DMS79 treated with DMSO at 0.1 percent for 48 hours (cell line): ENCODE measurements around the gene NAA80.
A peak's percentile ranks its signal among the peaks of the same experiment; 100 is the strongest.

Experiments used
- DNase-seq: peaks from one replicate; lab custom pipeline; 2025; lab: John Stamatoyannopoulos, UW

NAA80 gene, protein sequence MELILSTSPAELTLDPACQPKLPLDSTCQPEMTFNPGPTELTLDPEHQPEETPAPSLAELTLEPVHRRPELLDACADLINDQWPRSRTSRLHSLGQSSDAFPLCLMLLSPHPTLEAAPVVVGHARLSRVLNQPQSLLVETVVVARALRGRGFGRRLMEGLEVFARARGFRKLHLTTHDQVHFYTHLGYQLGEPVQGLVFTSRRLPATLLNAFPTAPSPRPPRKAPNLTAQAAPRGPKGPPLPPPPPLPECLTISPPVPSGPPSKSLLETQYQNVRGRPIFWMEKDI

DNA sequence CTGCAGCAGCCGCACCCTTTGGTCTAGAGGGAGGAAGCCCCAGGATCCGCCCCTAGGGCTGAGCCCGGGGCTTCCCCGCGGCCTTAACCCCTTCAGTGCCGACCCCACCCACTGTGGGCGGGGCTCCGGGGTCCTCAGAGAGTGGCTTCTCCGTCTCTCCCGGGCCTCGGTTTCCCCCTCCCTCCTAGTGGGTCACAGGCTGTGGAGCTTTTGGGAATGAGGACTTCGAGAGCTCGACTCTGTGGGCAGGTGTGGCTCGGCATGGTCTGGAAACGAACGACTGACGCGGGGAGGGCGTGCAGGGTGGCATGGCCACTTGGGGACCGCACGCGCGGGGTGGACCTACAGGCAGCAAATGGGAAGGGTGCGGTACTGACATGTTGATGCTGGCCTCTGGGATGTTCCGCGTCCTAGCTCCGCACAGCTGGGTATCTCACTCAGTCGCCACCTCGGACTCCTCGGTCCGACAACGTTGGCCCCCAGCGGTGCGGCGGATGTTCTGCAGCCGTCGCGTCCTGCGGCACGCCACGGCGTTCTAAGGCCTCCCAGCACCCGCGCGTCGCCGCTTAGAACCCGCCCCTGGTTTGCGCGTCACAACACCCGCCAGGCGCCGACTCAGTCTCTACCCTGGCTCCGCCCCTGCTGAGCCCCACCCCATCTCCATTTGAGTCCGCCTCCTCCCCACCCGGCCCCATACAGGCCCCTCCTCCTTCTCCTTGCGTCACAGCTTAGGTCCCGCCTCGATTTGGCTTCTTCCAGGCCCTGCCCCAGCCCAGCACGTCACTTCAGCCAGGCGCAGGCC lies at the start of gene NAA80, which contains the start of gene HYAL3:
NAA80 (minus strand) TSS at position 570 of the 802 bp plus-strand sequence. CDS start 1,942 bp downstream, outside the sequence.
HYAL3 (minus strand) TSS at position 570 of the 802 bp plus-strand sequence. CDS start 3,803 bp downstream, outside the sequence.
- peak; percentile 88 for DNase-seq

DNA sequence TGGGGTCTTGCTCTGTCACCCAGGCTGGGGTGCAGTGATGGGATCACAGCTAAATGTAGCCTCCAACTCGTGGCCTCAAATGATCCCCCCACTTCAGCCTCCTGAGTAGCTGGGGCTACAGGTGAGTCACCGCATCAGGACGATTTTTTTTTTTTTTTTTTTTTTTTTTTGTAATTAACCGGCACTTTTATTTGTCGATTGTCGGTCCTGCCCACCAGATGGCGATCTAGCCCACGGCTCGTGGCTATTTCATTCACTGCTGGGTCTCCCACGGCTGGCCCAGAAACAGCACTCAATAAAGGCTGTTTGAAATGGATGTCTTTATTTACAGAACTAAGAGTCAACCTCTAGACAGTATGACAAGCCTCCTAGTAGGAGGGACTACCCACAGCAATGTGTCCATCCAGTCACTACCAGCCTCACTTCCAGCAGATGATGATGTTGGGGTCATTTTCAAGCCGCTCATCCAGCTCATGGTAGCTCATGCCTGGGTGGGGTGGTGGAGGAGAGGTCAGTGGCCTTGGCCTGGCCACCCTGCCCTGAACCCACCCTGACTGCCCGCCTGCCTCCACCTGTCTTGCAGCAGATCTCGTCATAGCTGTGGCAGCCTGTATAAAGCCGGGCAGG lies 48.1 kb upstream of the NAA80 start:
- DNase-seq: peak; percentile 31

DNA sequence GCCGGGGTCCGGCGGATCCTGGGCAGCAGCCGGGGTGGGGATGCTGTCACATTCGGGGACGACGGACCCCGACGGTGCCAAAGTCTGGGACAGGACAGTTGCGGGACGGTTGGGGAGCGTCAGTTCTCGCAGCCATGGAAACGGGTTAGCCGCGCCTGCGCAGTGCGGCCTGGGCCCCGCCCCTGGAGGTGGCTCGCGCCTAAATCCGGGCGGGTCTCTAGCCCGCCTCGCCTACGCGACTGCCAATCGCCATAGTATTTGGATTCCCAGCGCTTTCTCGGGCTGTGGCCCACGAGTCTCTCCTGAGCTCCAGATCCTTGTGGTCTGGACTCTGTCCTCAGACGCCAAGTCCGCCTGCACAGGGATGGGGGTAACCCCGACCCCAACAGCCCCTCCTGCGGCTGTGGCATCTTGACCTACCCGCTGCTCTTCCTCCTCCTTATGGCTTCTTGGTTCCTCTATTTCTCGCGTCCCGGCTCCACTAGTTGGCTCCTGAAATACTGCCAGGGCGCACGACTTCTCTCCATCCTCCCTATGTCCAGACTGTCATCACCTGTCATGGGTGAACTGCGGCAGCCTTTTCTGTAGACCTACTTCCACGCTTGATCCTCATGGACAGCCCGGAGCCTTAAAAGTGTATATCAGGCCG lies 46.5 kb upstream of the NAA80 start, which contains the start of gene ZMYND10:
ZMYND10 (minus strand) TSS at position 147 of the 649 bp plus-strand sequence. CDS start 153 bp downstream, outside the sequence.
- peak; percentile 43 for DNase-seq

- no peak for DNase-seq
Measured at GRCh38 chr3:50345008-50345407, 45.8 kb upstream of the NAA80 start.

DNA sequence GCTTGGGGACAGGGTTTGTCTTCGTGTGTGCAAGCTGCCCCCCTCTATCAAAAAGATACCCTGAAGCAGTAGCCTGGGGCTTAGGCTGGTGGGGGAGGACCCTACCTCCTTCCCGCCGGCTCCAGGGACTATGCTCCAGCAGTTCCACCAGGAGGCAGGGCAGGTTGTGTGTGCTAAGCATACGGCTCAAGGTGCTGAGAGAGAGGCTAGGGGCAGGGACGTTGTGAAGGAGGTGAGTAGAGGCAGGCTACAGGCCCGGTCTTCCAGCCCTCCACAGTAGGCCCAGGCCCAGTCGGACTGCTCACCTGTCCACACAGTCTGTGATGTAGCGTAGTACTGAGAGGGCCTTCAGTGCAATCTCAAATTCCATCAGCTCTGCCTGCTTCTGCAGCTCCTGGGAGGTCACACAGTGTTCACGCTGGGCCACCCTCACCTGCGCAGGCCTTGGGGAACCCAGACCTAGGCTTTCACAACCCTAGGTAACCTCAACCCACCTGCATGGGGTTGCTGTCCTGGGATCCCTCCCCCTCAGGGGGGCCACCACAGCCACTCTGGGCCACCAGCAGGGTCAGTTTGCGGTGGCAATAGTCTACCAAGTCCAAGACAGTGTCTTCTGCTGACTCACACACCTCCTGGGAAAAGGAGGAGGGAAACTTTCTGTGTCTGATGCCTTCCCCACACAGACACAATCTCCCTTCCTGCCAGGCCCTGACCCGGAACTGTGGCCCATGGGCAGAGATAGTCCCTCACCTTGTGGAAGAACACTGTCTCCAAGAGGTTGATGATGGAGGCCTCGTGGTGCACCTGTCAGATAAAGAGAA lies 43.8 kb upstream of the NAA80 start:
- no peak for DNase-seq

DNA sequence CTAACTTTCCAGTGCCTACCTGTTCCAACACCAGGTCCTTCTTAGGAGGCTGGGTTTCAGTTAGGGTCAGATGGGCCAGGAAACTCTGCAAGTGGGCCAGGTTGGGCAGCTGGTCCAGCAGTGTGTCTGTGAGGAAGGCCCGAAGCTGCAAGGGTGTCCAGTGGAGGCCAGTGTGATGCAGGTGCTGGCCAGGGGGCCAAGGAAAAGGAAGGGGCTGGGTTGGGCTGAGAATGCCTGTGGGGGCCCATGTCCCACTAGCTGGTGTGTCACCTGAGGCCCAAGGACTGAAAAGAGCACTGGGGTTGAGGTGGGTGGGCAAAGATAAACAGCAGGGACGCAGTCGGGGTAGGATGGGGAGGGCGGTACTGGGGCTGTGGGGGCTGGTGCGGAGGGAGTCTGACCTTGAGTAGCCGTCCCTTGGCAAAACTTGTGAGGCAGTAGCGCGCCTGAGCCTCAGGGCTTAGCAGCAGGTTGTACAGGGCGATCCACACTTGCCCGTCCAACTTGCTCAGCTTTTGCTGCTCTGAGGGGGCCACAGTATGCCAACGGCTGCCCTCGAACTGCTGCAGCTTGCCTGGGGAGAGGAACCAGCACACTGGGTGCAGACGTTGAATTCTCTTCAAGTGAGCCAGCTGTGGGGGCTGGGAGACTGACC lies 42.9 kb upstream of the NAA80 start:
- no peak for DNase-seq

- DNase-seq: no peak
Measured at GRCh38 chr3:50341537-50341936, 42.3 kb upstream of the NAA80 start.

- no peak for DNase-seq
Measured at GRCh38 chr3:50340448-50341329, 41.5 kb upstream of the NAA80 start, which contains the start of gene RASSF1. RASSF1 (minus strand) TSS chr3:50340836; CDS start chr3:50340805, 31 bp downstream.

DNA sequence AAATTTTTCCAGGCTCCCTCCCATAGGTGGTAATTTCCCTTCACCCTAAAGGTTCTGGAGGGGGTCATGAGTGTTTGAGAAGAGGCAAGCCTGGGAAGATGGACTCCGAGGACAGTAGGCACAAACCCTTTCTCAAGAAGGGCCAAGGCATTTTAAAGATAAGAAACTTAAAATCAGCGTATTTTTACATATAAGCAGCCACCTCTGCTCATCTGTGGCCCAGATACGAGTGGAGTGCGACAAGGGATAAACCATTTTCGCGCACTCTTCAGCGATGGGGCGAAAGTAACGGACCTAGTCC lies 40.9 kb upstream of the NAA80 start:
- DNase-seq: no peak

- DNase-seq: no peak
Measured at GRCh38 chr3:50339485-50340146, 40.4 kb upstream of the NAA80 start.

- DNase-seq: no peak
Measured at GRCh38 chr3:50338965-50339364, 39.8 kb upstream of the NAA80 start.

DNA sequence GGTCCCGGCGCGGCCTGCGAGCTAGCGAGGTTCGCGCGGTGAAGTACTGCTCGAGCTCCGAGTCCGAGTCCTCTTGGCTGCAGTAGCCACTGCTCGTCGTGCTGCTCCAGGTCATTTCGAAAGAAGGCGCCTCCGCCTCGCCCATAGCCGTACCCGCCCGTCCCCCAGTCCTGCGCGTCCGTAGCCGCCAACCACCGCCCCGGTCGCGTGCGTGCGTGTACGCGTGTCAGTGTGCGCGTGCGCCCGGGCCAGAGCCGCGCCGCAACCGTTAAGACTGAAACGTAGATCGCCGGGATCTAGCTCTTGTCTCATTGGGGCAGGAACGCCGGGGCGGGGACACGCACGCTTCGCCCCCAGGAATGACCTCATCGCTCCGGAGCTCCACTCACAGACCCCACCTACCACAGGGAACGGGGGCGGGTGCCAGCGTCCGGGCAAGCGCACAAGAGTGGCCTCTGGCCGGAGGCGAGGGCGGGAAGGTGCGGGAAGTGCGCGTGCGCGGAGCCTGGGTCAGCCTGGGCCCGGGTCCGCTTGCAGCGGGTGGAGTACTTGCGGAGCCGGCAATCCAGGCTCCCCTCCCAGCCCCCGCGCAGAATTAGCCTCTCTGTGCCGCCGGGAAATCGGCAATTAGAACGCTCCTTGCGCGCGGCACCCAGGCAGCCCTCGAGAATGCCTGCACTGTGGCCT lies 38.1 kb upstream of the NAA80 start:
- DNase-seq: peak; percentile 86

GRCh38 chr3:50336452-50337174 lies 37.4 kb upstream of the NAA80 start:
- no peak for DNase-seq

DNA sequence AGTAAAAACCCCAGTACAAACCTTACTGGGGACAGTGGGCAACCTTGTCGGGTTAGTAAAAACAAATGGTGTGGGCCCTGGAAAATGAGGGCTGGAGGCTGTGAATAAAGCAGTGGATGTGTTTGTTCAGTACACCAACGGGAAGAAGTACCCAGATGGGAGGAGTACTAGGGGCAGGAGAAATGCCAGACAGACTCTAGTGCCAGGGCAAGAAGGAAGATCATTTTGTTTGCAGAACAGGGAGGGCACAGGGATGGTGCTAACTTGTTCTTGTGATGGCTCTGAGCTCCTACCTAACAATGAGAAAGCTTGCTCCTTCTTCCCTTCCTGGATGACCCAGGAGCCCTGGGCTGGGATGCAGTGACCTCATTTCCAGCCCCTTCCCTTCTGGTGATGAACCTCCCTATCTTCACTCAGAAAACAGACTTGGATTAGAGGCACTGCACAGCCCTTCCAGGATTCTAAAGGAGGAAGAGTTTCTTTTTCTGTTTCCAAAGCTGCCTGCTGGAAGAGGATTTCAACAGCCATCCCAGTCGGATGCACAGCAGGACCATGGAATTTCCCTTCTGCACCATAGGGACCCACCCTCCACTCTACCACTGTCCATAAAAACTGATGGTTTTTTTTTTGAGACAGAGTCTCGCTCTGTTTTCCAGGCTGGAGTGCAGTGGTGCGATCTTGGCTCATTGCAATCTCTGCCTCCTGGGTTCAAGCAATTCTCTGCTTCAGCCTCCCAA lies 35.3 kb upstream of the NAA80 start:
- no peak for DNase-seq

DNA sequence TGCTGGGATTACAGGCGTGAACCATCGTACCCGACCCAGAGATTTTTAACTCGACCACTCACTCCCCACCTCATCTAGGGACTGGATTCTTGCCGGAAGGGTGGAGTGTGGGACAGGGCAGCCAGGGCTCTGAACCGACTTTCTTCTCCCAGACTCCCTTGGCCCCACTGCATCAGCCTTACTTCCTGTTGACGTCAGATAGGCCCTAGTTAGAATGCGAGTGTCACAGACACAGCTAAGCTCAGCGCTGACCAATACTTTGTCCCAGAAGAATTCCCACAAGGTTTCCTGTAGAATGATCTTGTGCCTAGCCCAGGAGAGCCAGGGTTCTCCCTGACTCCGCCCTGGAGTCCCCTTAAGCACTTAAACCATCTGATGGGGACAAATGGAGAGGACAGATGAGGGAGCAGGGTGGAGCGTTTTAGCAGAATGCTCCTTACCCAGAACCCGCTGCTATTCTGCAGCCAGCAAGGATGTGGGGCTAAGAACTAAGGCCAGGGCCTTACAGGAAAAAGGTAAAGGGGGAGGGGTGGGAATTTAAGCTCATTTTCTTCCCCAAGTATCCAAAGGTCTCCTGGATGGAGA lies 34.6 kb upstream of the NAA80 start:
- DNase-seq: no peak

GRCh38 chr3:50331364-50331907 lies 32.2 kb upstream of the NAA80 start:
- DNase-seq: no peak
